Thoracic aorta (tissue), 2 donors: Measurements from ENCODE around the gene DYTN. TPM values are rescaled to one million over a fixed set of nuclear protein-coding genes. Genes with fewer than 3 reads are reported as not detected.

Source experiments
- ATAC-seq: fragments of 150-250 bp; one replicate; pipeline ENCODE4 v1.8.0; 2017; ENCODE audit warnings: low read depth; ENCODE audit not compliant: insufficient number of reproducible peaks, low FRiP score
- DNase-seq: peaks from one replicate; pipeline ENCODE4 v3.0.0-alpha.2; 2020; ENCODE audit warnings: low spot score
- H3K27ac ChIP-seq, 2 donors: fragments of 200-600 bp; sonication (generic); 1 replicate in 1 of 2; 2 replicates in 1 of 2; pipeline ENCODE4 v1.5.1; 2016; ENCODE audit warnings: mild to moderate bottlenecking in 2 of 2, moderate library complexity in 2 of 2
- H3K27me3 ChIP-seq: fragments of 200-600 bp; sonication (generic); replicated peaks from 2 replicates; pipeline ENCODE4 v1.6.0; 2016; ENCODE audit warnings: mild to moderate bottlenecking; ENCODE audit not compliant: insufficient read depth
- H3K36me3 ChIP-seq: fragments of 200-600 bp; sonication (generic); one replicate; pipeline ENCODE4 v1.5.1; 2016
- H3K4me1 ChIP-seq, 2 donors: fragments of 200-600 bp; sonication (generic); 1 replicate in 1 of 2; 2 replicates in 1 of 2; pipeline versions ENCODE4 v1.5.1 to v1.6.0; 2016; ENCODE audit warnings: low read depth in 2 of 2, mild to moderate bottlenecking in 1 of 2; ENCODE audit not compliant: control insufficient read depth in 1 of 2
- H3K4me3 ChIP-seq: fragments of 200-600 bp; sonication (generic); 2 replicates; pipeline ENCODE4 v1.5.1; 2016; ENCODE audit warnings: mild to moderate bottlenecking
- H3K9me3 ChIP-seq: fragments of 200-600 bp; sonication (generic); 2 replicates; pipeline ENCODE4 v1.5.1; 2016
- CTCF ChIP-seq: fragments of 200-600 bp; sonication (generic); IDR thresholded peaks from one replicate; pipeline ENCODE4 v1.5.1; 2019; ENCODE audit warnings: antibody characterized with exemption
- total RNA-seq, 2 donors: library from RNA; depleted of rRNA; stranded (reverse); fragments of >200 nt; gene quantifications; one replicate each; pipeline versions ENCODE4 v1.1.0 to v1.2.3, GENCODE V29; 2016

Gene DYTN, protein sequence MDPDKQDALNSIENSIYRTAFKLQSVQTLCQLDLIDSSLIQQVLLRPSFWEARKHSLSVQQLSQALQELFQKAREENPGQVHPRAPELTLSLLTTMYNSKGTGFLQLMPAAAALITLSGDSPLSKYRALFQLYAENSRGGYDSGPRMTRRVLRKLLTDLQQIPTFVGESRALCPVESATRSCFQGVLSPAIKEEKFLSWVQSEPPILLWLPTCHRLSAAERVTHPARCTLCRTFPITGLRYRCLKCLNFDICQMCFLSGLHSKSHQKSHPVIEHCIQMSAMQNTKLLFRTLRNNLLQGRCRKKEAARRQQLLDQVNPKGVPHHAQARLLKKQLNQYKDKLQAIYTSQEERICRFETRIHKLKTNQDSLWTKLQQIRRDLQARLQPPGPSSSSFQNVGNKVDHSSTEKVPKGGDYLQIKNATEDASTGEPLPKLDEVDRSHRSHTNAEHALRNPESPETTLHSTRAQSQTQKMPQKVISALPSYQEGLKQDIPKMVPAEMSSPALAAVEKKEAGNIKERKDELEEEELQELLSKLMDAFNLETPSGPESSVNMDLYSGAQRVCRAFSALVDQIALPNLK
- total RNA-seq = not detected

DNA sequence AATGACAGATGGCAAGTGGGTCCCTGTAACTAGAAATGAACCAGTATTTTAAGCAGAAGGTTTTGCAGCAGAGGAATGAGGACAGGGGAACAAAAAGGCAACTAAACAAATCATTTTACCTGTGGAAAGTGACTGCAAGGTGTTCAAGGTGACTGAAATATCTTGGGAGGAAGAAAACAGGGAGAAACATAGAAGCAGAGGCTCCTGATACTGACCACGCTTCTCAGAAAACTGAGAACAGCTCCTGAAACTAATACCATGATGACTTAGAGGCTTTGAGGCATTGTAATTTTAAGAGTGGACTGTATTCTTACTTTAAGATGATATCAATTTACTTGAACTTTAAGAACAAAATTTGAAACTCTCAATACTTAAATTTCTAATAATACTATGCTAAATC is at the start of gene DYTN:
Gene DYTN (minus strand): TSS at position 101 of the 400 bp plus-strand sequence. CDS start 117 bp downstream, outside the sequence.
- Histone ChIP-seq H3K27ac (no peak within 1 kb of the TSS), H3K9me3 (no peaks in the 10 kb centered on the region), H3K4me1 (no peaks in the 10 kb centered on the region), H3K4me3 (no peak within 1 kb of the TSS), H3K27me3 (no peaks in the 10 kb centered on the region), H3K36me3 (no peaks in the 10 kb centered on the region)
- no peak for DNase-seq
- TF ChIP-seq CTCF = no peak
- ATAC-seq = no peak

GRCh38 chr2:206766057-206766930 is 48.1 kb upstream of the DYTN start:
- H3K27ac ChIP-seq = peak overlapping the region; percentile 69 to 76
- ATAC-seq = no peak
- no peaks in the 10 kb centered on the region for H3K9me3 ChIP-seq
- no peak for DNase-seq
- no peak for TF ChIP-seq CTCF
- peak overlapping the region; percentile 88 for H3K4me3 ChIP-seq
- H3K36me3 ChIP-seq = no peaks in the 10 kb centered on the region
- no peaks in the 10 kb centered on the region for H3K27me3 ChIP-seq
- H3K4me1 ChIP-seq = peaks cover 13 to 40% of the 10 kb centered on the region in 2 donors

DNA sequence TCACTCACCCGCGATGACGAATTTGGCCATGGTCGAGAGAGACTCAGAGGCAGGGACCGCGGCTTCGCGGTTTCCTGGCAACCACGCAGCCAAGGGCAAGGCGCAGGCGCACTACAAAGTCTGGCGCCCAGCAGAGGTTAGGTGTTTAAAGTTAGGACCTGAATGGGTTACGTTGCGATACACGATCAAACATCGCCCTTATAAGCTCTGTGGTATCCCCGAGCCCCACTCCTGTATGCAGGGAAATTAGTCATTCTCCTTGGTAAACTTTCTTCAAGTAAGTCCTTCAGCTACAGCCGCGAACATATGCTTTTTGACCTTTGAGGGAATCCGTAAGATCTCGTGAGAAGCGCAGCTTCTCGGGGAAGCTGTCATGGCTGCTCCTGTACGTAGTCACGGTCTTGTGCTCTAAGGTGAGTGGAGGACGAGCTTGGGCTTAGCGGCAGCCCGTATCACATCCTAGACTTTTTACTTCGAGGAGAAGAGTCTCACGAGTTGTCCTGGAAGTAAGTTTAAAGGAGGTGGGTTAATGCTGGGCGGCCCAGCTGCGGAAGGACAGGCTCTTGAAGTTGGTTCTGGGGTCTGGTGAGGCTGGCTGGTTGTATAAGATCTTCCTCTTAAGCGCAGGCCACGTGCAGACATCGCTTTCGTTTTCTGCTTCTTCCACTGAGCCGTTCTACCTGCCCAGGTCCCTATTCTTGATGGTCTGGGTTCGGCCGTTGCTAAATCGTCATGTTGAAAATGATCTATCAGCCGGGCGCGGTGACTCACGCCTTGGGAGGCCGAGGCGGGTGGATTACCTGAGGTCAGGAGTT is 47.3 kb upstream of the DYTN start, which contains the start of the genes FASTKD2 and MDH1B:
Gene FASTKD2 (plus strand): TSS at position 365 of the 815 bp plus-strand sequence. CDS start 1,088 bp downstream, outside the sequence.
Gene MDH1B (minus strand): TSS at position 87 of the 815 bp plus-strand sequence. CDS start 57 bp downstream, at position 30.
- no peaks in the 10 kb centered on the region for H3K9me3 ChIP-seq
- peak within 1 kb of the TSS; percentile 69 to 76 for H3K27ac ChIP-seq
- no peak for TF ChIP-seq CTCF

DNA sequence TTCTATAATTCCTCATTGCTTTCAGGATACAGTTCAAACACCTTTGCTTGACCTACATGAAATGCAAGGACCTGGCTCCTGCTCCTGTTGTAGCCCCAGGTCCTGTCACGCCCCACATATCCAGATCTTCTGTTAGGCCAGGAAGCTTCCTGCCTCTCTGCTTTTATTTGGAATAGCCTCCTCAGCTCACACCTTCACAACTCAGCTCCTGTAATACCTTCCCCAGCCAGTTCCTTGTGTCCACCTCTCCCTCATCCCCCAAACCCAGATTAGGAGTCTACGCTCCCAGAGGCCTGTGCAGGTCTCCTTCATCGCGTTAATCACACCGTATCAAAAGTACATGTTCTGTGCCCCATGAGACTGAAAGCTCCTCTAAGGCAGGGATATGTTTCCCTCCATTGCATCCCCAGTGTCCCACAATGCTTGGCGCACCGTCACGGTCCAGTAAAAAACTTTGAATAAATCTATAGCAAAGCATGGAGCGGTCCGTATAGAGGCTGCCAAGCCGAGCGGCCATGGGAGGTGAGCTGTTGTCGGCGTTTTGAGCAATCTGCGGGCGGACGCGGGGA is 46.6 kb upstream of the DYTN start:
- H3K36me3 ChIP-seq = no peaks in the 10 kb centered on the region
- H3K9me3 ChIP-seq = no peaks in the 10 kb centered on the region
- H3K27ac ChIP-seq = peak overlapping the region; percentile 69 to 76
- no peak for DNase-seq
- no peak for TF ChIP-seq CTCF
- ATAC-seq = no peak
- H3K4me3 ChIP-seq = peak overlapping the region; percentile 88
- H3K27me3 ChIP-seq = no peaks in the 10 kb centered on the region
- H3K4me1 ChIP-seq = peaks cover 13 to 40% of the 10 kb centered on the region in 2 donors

More for the DNA sequence above, 47.3 kb upstream of the DYTN start, which contains the start of the genes FASTKD2 and MDH1B:
- no peaks in the 10 kb centered on the region for H3K36me3 ChIP-seq
- H3K4me3 ChIP-seq = peak within 1 kb of the TSS; percentile 88
- no peaks in the 10 kb centered on the region for H3K27me3 ChIP-seq
- peaks cover 13 to 40% of the 10 kb centered on the region in 2 donors for H3K4me1 ChIP-seq
- peak; percentile 90 for DNase-seq
- ATAC-seq = peak; percentile 99
